Activated T-cell treated with anti-CD3 and anti-CD28 coated beads, Interleukin-2, amount 50 U/mL, for 72 hours (primary cell): ENCODE measurements around the gene TMPRSS11D. TPM values are rescaled to one million over a fixed set of nuclear protein-coding genes. Genes with fewer than 3 reads are reported as not detected.

Source experiments
- ATAC-seq, 2 donors: fragments of 150-1000 bp; cut with Tn5 transposase; replicated peaks in 1 of 2; 2 replicates each; pipeline ENCODE4 v1.10.0; 2021; ENCODE audit warnings: moderate library complexity in 2 of 2, mild to moderate bottlenecking in 1 of 2
- DNase-seq, 2 donors: peaks; one replicate each; pipeline ENCODE4 v3.0.0; 2021 to 2022; ENCODE audit warnings: mixed read lengths in 1 of 2
- H3K27ac Mint-ChIP-seq: one replicate; pipeline ENCODE4 v1.8.0; 2022; ENCODE audit warnings: mild to moderate bottlenecking, moderate library complexity, mixed read lengths
- H3K27me3 Mint-ChIP-seq: one replicate; pipeline ENCODE4 v1.8.0; 2022; ENCODE audit warnings: low read depth, mixed read lengths
- H3K36me3 Mint-ChIP-seq, 2 donors: one replicate each; pipeline ENCODE4 v1.8.0; 2022; ENCODE audit warnings: mixed read lengths in 2 of 2, mild to moderate bottlenecking in 1 of 2; ENCODE audit not compliant: insufficient read depth in 2 of 2
- H3K4me1 Mint-ChIP-seq: one replicate; pipeline ENCODE4 v1.8.0; 2022; ENCODE audit warnings: low read depth, mixed read lengths
- H3K4me3 Mint-ChIP-seq, 2 donors: one replicate each; pipeline ENCODE4 v1.8.0; 2022; ENCODE audit warnings: mild to moderate bottlenecking in 2 of 2, mixed read lengths in 2 of 2, moderate library complexity in 2 of 2
- H3K9me3 Mint-ChIP-seq, 2 donors: one replicate each; pipeline ENCODE4 v1.8.0; 2022; ENCODE audit warnings: mixed read lengths in 2 of 2
- total RNA-seq, 2 donors: library from RNA; stranded (reverse); gene quantifications; one replicate each; pipeline ENCODE4 v1.2.3, GENCODE V29; 2022

Gene TMPRSS11D
- total RNA-seq, 2 donors from 2014 or later: not detected

GRCh38 chr4:67880866-67881610, 2.8 kb downstream of the TMPRSS11D start:
- Mint-ChIP-seq H3K4me1 (no peaks in the 10 kb centered on the region), H3K27ac (no peak overlapping the region)
- ATAC-seq: no peak

GRCh38 chr4:67879486-67879885, 4.3 kb downstream of the TMPRSS11D start:
- H3K27me3 Mint-ChIP-seq: peaks cover 5% of the 10 kb centered on the region
- H3K4me3 Mint-ChIP-seq: no peak overlapping the region
- H3K9me3 Mint-ChIP-seq: no peaks in the 10 kb centered on the region
- H3K36me3 Mint-ChIP-seq: no peaks in the 10 kb centered on the region
- no peak overlapping the region for H3K27ac Mint-ChIP-seq
- ATAC-seq (no peak), DNase-seq (no peak)
- no peaks in the 10 kb centered on the region for H3K4me1 Mint-ChIP-seq

More at GRCh38 chr4:67880866-67881610, 2.8 kb downstream of the TMPRSS11D start:
- DNase-seq: no peak
- Mint-ChIP-seq H3K9me3 (no peaks in the 10 kb centered on the region), H3K4me3 (no peak overlapping the region), H3K36me3 (peaks cover 0 to 2% of the 10 kb centered on the region in 2 donors), H3K27me3 (peaks cover 5% of the 10 kb centered on the region)

GRCh38 chr4:67877086-67877485, 6.7 kb downstream of the TMPRSS11D start:
- Mint-ChIP-seq H3K27ac (no peak overlapping the region), H3K27me3 (no peaks in the 10 kb centered on the region), H3K4me1 (no peaks in the 10 kb centered on the region), H3K36me3 (no peaks in the 10 kb centered on the region), H3K9me3 (no peaks in the 10 kb centered on the region), H3K4me3 (no peak overlapping the region)
- DNase-seq (no peak), ATAC-seq (no peak)

GRCh38 chr4:67874986-67875385, 8.8 kb downstream of the TMPRSS11D start:
- H3K27ac Mint-ChIP-seq: no peak overlapping the region
- no peak for ATAC-seq
- H3K4me1 Mint-ChIP-seq: no peaks in the 10 kb centered on the region

GRCh38 chr4:67873116-67873515, 10.7 kb downstream of the TMPRSS11D start:
- DNase-seq (no peak), ATAC-seq (no peak)
- no peaks in the 10 kb centered on the region for H3K36me3 Mint-ChIP-seq

More at GRCh38 chr4:67874986-67875385, 8.8 kb downstream of the TMPRSS11D start:
- no peak overlapping the region for H3K4me3 Mint-ChIP-seq
- H3K27me3 Mint-ChIP-seq: no peaks in the 10 kb centered on the region
- no peaks in the 10 kb centered on the region for H3K9me3 Mint-ChIP-seq
- no peak for DNase-seq
- no peaks in the 10 kb centered on the region for H3K36me3 Mint-ChIP-seq

GRCh38 chr4:67871867-67872266, 11.9 kb downstream of the TMPRSS11D start:
- Mint-ChIP-seq H3K27me3 (no peaks in the 10 kb centered on the region), H3K36me3 (no peaks in the 10 kb centered on the region), H3K9me3 (peaks cover 0 to 6% of the 10 kb centered on the region in 2 donors), H3K27ac (no peak overlapping the region), H3K4me3 (no peak overlapping the region), H3K4me1 (no peaks in the 10 kb centered on the region)
- ATAC-seq (peak; percentile 69 to 71), DNase-seq (no peak)

More at GRCh38 chr4:67873116-67873515, 10.7 kb downstream of the TMPRSS11D start:
- Mint-ChIP-seq H3K4me1 (no peaks in the 10 kb centered on the region), H3K27me3 (no peaks in the 10 kb centered on the region), H3K9me3 (peaks cover 0 to 4% of the 10 kb centered on the region in 2 donors), H3K27ac (no peak overlapping the region), H3K4me3 (no peak overlapping the region)

- H3K27me3 Mint-ChIP-seq: no peaks in the 10 kb centered on the region
- no peaks in the 10 kb centered on the region for H3K4me1 Mint-ChIP-seq
- H3K36me3 Mint-ChIP-seq: peaks cover 0 to 3% of the 10 kb centered on the region in 2 donors
- ATAC-seq: no peak
- no peak for DNase-seq
- peaks cover 0 to 10% of the 10 kb centered on the region in 2 donors for H3K9me3 Mint-ChIP-seq
- H3K4me3 Mint-ChIP-seq: no peak overlapping the region
- no peak overlapping the region for H3K27ac Mint-ChIP-seq
Observed at GRCh38 chr4:67869580-67870190, 14.1 kb downstream of the TMPRSS11D start.

- Mint-ChIP-seq H3K27ac (no peak overlapping the region), H3K4me3 (no peak overlapping the region), H3K27me3 (peaks cover 5% of the 10 kb centered on the region), H3K9me3 (peaks cover 0 to 9% of the 10 kb centered on the region in 2 donors), H3K36me3 (no peaks in the 10 kb centered on the region), H3K4me1 (no peaks in the 10 kb centered on the region)
- ATAC-seq: no peak
- DNase-seq: no peak
Observed at GRCh38 chr4:67861513-67861912, 22.3 kb downstream of the TMPRSS11D start.

- H3K4me3 Mint-ChIP-seq: no peak overlapping the region
- no peaks in the 10 kb centered on the region for H3K36me3 Mint-ChIP-seq
- no peak overlapping the region for H3K27ac Mint-ChIP-seq
- H3K4me1 Mint-ChIP-seq: no peaks in the 10 kb centered on the region
- H3K9me3 Mint-ChIP-seq: peaks cover 3% of the 10 kb centered on the region in 2 donors
- DNase-seq (no peak), ATAC-seq (no peak)
- H3K27me3 Mint-ChIP-seq: no peaks in the 10 kb centered on the region
Observed at GRCh38 chr4:67853336-67853735, 30.5 kb downstream of the TMPRSS11D start.

GRCh38 chr4:67820903-67821302, 62.9 kb downstream of the TMPRSS11D start:
- Mint-ChIP-seq H3K9me3 (peaks cover 3 to 4% of the 10 kb centered on the region in 2 donors), H3K27ac (no peak overlapping the region), H3K4me3 (no peak overlapping the region), H3K27me3 (no peaks in the 10 kb centered on the region), H3K36me3 (no peaks in the 10 kb centered on the region), H3K4me1 (no peaks in the 10 kb centered on the region)
- no peak for ATAC-seq
- DNase-seq: no peak

- no peak for DNase-seq
- H3K27me3 Mint-ChIP-seq: no peaks in the 10 kb centered on the region
Observed at GRCh38 chr4:67810011-67810410, 73.8 kb downstream of the TMPRSS11D start.

GRCh38 chr4:67809502-67809901, 74.3 kb downstream of the TMPRSS11D start:
- Mint-ChIP-seq H3K36me3 (peaks cover 2 to 10% of the 10 kb centered on the region in 2 donors), H3K27me3 (no peaks in the 10 kb centered on the region), H3K4me3 (no peak overlapping the region), H3K27ac (no peak overlapping the region), H3K4me1 (no peaks in the 10 kb centered on the region), H3K9me3 (peaks cover 13 to 19% of the 10 kb centered on the region in 2 donors)
- DNase-seq (no peak), ATAC-seq (no peak)

More at GRCh38 chr4:67810011-67810410, 73.8 kb downstream of the TMPRSS11D start:
- H3K9me3 Mint-ChIP-seq: peaks cover 15 to 21% of the 10 kb centered on the region in 2 donors
- no peaks in the 10 kb centered on the region for H3K4me1 Mint-ChIP-seq
- no peak overlapping the region for H3K27ac Mint-ChIP-seq
- H3K4me3 Mint-ChIP-seq: no peak overlapping the region
- peaks cover 4 to 10% of the 10 kb centered on the region in 2 donors for H3K36me3 Mint-ChIP-seq
- no peak for ATAC-seq

GRCh38 chr4:67796810-67797209, 87.0 kb downstream of the TMPRSS11D start:
- Mint-ChIP-seq H3K27ac (no peak overlapping the region), H3K27me3 (no peaks in the 10 kb centered on the region), H3K9me3 (peaks cover 0 to under 1% of the 10 kb centered on the region in 2 donors), H3K4me3 (no peak overlapping the region), H3K36me3 (peaks cover 0 to under 1% of the 10 kb centered on the region in 2 donors), H3K4me1 (no peaks in the 10 kb centered on the region)
- ATAC-seq: no peak
- no peak for DNase-seq
